SU-DHL-6 (cell line): ENCODE results near the gene PDZRN3.

Source experiments
- CTCF ChIP-seq: fragments of 200-600 bp; sonication (generic); IDR thresholded peaks from one replicate; pipeline ENCODE4 v1.5.1; 2017; ENCODE audit warnings: antibody characterized with exemption, mild to moderate bottlenecking, low read length, moderate library complexity; ENCODE audit not compliant: insufficient read depth, poor library complexity, severe bottlenecking
- EZH2phosphoT487 ChIP-seq: fragments of 200-600 bp; sonication (generic), shearing (Covaris generic); conservative IDR thresholded peaks from 2 replicates; pipeline ENCODE4 v1.6.1; 2018; ENCODE audit warnings: mild to moderate bottlenecking, antibody characterized with exemption, low read length, moderate library complexity, mixed read lengths

GRCh38 chr3:73407577-73407976, 217.2 kb downstream of the PDZRN3 start:
- no peak for TF ChIP-seq CTCF
- no peak for TF ChIP-seq EZH2phosphoT487
